T-helper 9 cell (primary cell): ENCODE results near the gene MALT1.

Experiments
- DNase-seq: peaks from one replicate; pipeline ENCODE4 v3.0.0-alpha.2; 2020

MALT1 gene

DNA sequence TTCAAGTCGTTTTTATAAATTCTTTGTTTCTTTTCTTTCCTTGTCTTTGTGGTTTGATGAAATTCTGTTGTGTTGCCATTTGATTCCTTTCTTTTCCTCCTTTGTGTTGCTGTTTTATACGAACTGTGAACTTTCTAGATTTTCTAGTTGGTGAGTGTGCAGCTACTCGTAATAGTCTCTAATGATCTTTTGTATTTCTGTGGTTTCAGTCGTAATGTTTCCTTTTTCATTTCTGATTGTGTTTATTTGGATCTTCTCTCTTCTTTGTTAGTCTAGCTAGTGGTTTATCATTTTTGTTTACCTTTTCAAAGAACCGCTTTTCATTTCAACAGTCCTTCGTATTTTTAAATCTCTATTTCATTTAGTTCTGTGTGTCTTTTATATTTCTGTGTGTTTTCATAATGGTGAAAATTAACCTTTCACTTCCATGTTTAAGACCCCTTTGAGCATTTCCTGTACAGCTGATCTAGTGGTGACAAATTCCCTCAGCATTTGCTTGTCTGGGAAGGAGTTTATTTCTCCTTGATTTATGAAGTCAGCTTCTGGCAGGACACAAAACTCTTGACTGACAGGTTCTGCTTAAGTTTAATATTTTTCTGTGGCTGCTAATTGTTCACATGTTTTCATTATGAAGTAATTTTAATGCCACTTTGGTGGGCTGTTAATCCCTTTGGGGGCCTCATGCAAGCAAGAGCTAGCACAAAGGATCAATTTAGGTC lies 16.2 kb upstream of the MALT1 start:
- no peak for DNase-seq

DNA sequence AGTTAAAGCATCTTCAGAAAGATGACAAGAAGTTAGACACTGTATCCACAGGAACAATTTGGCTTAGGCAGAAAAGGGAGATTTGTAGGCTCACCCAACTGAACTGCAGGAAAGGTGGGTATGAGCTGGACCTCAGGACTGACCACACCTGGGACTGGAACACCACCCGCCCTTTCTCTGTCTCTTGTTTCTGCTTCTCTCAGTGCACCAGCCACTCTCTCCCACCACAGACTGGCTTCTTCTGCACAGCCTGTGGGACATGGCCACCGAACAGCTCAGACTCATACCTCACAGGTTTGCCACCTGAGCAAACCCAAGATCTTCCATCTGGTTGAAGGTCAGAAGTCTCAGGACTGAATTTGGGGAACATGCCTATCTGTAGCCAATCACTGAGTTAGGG lies 14.2 kb upstream of the MALT1 start:
- DNase-seq: no peak

- no peak for DNase-seq
Observed at GRCh38 chr18:58657494-58657893, 13.8 kb upstream of the MALT1 start.

GRCh38 chr18:58659691-58660090 lies 11.6 kb upstream of the MALT1 start:
- DNase-seq: no peak

GRCh38 chr18:58660915-58661314 lies 10.3 kb upstream of the MALT1 start:
- DNase-seq: no peak

GRCh38 chr18:58661423-58661822 lies 9.8 kb upstream of the MALT1 start:
- DNase-seq: no peak

GRCh38 chr18:58662118-58662517 lies 9.1 kb upstream of the MALT1 start:
- no peak for DNase-seq

DNA sequence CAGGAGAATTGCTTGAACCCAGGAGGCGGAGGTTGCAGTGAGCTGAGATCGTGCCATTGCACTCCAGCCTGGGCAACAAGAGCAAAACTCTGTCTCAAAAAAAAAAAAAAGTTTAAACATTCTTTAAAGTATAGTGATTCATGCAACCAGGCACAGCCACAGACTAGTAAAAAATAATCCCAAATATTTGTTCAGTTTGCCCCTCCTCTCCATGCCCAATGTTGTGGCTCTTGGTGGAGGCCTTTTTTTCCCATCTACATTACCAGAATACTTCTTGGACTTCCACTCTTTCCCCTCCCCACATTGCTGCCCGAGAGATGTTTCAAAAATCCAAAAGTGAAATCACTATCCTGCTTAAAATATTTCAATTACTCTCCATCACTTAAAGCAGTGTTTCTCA lies 5.1 kb upstream of the MALT1 start:
- DNase-seq: no peak

DNA sequence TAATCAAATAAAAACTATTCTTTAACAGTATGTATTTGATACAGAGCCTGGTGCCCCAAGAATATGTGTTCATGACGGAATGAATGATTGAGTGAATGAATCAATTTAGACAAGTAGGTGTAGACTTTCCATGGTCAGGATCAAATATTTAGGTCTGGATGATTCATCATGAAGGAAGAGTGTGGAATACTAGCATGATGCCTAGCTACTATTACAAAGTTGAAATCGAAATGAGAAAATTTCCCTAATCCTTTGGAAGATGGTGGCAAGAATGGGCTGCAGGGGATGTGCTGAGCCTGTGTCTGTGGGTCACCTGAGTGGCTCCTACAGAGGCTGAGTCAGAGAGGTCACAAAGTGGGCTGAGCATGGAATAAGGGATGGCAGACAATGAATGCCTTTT lies 3.1 kb upstream of the MALT1 start:
- DNase-seq: no peak

- DNase-seq: no peak
Observed at GRCh38 chr18:58668897-58669296, 2.4 kb upstream of the MALT1 start.

DNA sequence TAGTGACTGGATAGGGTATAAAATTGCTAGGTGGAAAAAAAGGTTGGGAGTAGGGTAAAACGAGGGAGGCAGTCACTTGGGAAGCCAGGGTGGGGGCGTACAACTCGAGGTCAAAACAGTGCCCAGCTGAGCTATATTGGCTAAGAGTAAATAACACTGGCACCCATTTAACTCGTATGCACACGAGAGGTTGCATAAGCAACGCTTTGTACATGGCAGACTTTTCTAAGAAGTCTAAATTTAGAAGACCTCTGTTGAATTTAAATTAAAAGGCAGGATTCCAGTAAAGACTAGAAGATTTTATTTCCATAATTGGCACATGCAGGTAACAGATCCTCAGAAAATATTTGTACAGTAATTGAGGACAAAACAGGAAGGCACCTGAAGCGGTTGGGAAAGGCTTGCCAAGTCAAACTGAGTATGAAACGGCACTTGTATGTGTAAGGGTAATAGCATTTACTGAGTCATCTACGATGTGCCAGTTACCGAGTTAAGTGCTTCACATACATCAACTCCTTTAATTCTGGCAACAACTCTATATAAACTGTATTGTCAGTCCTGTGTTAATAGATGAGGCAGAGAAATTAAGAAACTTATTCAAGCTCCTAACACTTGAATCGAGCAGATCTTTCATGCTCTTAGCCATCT lies 1.4 kb upstream of the MALT1 start:
- DNase-seq: no peak

GRCh38 chr18:58670404-58671110 lies 708 bp upstream of the MALT1 start:
- DNase-seq: no peak

DNA sequence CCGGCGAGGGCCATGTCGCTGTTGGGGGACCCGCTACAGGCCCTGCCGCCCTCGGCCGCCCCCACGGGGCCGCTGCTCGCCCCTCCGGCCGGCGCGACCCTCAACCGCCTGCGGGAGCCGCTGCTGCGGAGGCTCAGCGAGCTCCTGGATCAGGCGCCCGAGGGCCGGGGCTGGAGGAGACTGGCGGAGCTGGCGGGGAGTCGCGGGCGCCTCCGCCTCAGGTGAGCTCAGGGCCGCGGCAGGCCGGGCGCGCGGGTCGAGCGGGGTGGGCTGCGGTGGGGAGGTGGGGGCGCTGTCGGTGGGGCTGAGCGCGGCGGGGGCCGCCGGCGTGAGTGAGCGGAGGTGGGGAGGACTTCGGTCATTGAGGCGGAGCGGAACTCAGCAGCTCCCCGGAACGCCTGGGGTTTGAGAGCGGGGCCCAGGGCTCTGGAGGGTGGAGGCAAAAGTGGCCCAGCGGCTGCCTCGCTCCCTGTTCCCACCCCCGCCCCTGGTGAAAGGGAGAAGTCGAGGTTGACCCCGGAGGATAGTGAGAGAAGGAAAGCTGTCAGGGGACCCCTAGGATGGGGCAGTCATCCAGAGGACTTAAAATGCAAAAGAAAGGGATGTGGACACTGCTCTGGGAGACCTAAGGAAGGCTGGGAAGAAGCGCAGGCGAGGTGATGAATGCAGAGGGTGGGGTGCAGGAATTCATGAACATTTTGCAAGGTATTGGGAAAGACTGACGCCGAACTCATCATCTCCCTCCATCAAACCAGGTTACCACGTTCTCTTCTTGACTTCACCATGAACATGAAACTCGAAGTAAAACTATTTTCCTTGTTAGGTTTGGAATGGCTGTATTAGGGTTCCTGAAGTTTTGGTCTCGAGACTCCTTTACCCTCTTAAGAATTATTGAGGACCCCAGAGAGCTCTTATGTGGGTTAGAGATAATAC lies 633 bp downstream of the MALT1 start:
- DNase-seq: peak; percentile 56

GRCh38 chr18:58674159-58674558 lies 2.9 kb downstream of the MALT1 start:
- DNase-seq: no peak

- no peak for DNase-seq
Observed at GRCh38 chr18:58674863-58675472, 3.7 kb downstream of the MALT1 start.

- no peak for DNase-seq
Observed at GRCh38 chr18:58676270-58676669, 5.0 kb downstream of the MALT1 start.

- no peak for DNase-seq
Observed at GRCh38 chr18:58682429-58683069, 11.3 kb downstream of the MALT1 start.

GRCh38 chr18:58687871-58688308 lies 16.6 kb downstream of the MALT1 start:
- peak; percentile 46 for DNase-seq

GRCh38 chr18:58690259-58690658 lies 19.0 kb downstream of the MALT1 start:
- DNase-seq: no peak

- DNase-seq: no peak
Observed at GRCh38 chr18:58691256-58691655, 20.0 kb downstream of the MALT1 start.

DNA sequence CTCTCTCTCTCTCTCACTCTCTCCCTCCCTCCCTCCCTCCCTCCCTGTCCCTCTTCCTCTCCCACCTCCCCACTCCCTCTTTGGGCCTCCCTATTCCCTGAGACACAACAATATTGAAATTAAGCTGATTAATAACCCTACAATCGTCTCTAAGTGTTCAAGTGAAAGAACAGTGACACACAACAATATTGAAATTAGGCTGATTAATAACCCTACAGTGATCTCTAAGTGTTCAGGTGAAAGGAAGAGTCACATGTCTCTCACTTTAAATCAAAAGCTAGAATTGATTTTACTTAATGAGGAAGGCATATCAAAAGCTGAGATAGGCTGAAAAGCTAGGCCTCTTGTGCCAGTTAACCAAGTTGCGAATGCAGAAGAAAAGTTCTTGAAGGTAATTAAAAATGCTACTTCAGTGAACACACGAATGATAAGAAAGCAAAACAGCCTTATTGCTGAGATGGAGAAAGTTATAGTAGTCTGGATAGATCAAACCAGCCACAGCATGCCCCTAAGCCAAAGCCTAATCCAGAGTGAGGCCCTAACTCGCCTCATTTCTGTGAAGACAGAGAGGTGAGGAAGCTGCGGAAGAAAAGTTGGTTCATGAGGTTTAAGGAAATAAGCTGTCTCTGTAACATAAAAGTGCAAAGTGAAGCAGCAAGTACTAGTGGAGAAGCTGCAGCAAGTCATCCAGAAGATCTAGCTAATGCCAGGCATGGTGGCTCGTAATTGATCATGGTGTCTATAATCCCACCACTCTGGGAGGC lies 21.3 kb downstream of the MALT1 start:
- no peak for DNase-seq
